ENCODE results near the gene NIP7.

The NIP7 gene

DNA sequence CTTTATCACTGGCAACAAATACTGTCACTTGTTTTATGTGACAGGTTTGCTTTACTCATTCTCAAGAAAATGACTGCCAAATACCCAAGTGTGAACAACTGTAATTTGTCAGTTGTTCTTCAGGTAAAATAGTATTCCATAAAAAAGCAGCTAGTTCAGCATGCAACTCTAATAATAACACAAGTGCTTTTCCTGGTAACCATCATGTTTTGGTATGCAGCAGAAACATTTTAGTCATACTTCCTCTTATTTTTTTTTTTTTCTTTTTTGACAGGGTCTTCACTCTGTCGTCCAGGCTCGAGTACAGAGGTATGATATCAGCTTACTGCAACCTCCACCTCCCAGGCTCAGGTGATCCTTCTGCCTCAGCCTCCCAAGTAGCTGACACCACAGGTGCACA, 41.7 kb downstream of the NIP7 start:
- no peak for TF ChIP-seq CTCF (IDR thresholded peaks at IDR 0.05; ENCODE audit: extremely low read depth, missing control alignments)
- DNase-seq (ENCODE audit: low spot score): no peak

GRCh38 chr16:69382421-69382820, 42.8 kb downstream of the NIP7 start:
- no peak for TF ChIP-seq CTCF (IDR thresholded peaks at IDR 0.05; ENCODE audit: extremely low read depth, missing control alignments)
- DNase-seq (ENCODE audit: low spot score): no peak

DNA sequence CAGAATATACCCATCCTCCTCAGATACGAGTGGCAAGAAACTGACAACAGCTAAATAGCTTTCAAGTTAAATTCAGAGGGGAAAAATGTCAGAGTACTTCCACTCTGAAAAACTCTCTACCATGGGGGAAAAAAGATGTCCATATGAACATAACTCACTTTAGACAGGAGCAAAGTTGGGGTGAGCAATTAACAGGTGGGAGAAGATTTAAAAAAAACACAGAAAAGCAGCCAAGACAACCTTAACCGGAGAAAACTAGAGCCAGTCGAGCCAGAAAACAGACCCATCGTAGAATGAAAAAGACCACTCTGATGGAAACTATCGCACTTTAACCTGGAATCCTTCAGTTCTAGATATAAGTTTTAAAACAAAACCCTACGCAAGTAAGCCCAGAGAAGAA, 45.4 kb downstream of the NIP7 start:
- TF ChIP-seq CTCF (IDR thresholded peaks at IDR 0.05; ENCODE audit: extremely low read depth, missing control alignments): no peak
- peak; percentile 21 for DNase-seq (ENCODE audit: low spot score)

DNA sequence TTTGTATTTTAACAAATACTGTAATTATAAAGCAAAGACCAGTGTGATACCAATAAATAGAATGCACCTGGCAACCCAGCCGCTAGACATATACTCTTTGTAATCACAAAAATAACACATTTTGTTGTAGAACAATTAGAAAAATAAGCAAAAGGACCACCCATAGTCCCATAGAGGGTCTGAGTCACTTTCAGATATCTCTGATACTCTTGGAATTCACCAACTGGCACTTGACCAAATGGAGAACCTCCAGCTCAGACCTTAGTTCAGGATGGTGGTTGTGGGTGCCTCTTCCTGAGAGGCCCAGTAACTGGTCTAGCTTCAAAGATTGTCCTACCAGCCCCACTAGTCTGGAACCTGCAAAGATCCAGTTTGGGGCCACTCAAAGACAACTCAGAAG, 47.0 kb downstream of the NIP7 start:
- no peak for DNase-seq (ENCODE audit: low spot score)

More for the DNA sequence above, 47.0 kb downstream of the NIP7 start:
- no peak for TF ChIP-seq CTCF (IDR thresholded peaks at IDR 0.05; ENCODE audit: extremely low read depth, missing control alignments)
